Tibial nerve (tissue), 3 donors: ENCODE results near the gene ABCG1.

Experiments
- CTCF ChIP-seq, 5 experiments: fragments of 200-600 bp in 3 of 5; fragments of 450-650 bp in 2 of 5; sonication (generic) in 3 of 5; IDR thresholded peaks; one replicate each; pipeline ENCODE4 v1.5.1; 2016 to 2019; ENCODE audit warnings: antibody characterized with exemption in 5 of 5, mild to moderate bottlenecking in 3 of 5, moderate library complexity in 2 of 5
- POLR2A ChIP-seq, 2 donors: fragments of 450-650 bp; IDR thresholded peaks; one replicate each; pipeline ENCODE4 v1.6.1; 2017; ENCODE audit warnings: antibody characterized with exemption in 2 of 2, mild to moderate bottlenecking in 2 of 2, moderate library complexity in 2 of 2

- TF ChIP-seq CTCF (IDR thresholded peaks at IDR 0.05), result no peak
- TF ChIP-seq POLR2A (IDR thresholded peaks at IDR 0.05), result no peak
Measured at GRCh38 chr21:42248783-42249597, 30.1 kb downstream of the ABCG1 start.
